Measurements from ENCODE around the gene EXOSC6. TPM values are rescaled to one million over a fixed set of nuclear protein-coding genes. Genes with fewer than 3 reads are reported as not detected.
"Not testable (repeated sequence)": the region's sequence is repeated elsewhere in the genome, so short reads cannot be mapped to it uniquely, and the experiment has no call there.

The EXOSC6 gene
- total RNA-seq, 1 experiment from 2014 or later = 41.6 TPM

DNA sequence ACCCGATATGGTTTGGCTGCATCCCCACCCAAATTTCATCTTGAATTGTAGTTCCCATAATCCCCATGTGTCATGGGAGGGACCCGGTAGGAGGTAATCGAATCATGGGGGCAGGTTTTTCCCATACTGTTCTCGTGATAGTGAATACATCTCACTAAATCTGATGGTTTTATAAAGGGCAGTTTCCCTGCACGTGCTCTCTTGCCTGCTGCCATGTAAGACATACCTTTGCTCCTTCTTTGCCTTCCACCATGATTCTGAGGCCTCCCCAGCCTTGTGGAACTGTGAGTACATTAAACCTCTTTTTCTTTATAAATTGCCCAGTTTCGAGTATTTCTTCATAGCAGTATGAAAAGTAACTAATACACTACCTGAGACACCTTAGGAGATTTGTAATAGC lies 45.4 kb downstream of the EXOSC6 start:
- H2BK12ac ChIP-seq (ENCODE audit: insufficient read length, low read depth, low read length); H2BK15ac ChIP-seq (ENCODE audit: low read depth, low read length); H3K27me3 ChIP-seq (ENCODE audit: insufficient read depth, low read length); H3K79me1 ChIP-seq (ENCODE audit: insufficient read depth, low read depth, low read length, poor library complexity, severe bottlenecking); H3T11ph ChIP-seq (ENCODE audit: low read length); H3K27ac ChIP-seq (ENCODE audit: insufficient read length, low read depth, low read length); H3K4me3 Mint-ChIP-seq; H2AFZ ChIP-seq (ENCODE audit: low read length); H2AK5ac ChIP-seq (ENCODE audit: insufficient read length, low read length); H3K9me3 ChIP-seq (ENCODE audit: control insufficient read depth, low read depth, low read length); H3K4me1 ChIP-seq (ENCODE audit: insufficient read depth, low read length); H3K27ac Mint-ChIP-seq; H4K8ac ChIP-seq (replicated peaks; ENCODE audit: insufficient read length, low read depth, low read length); H2BK5ac ChIP-seq (ENCODE audit: insufficient read length, low read length); H3K23me2 ChIP-seq (ENCODE audit: insufficient read length, low read depth, low read length, poor library complexity, severe bottlenecking); H3K23ac ChIP-seq (ENCODE audit: insufficient read length, low read depth, low read length); H3K27me3 Mint-ChIP-seq (ENCODE audit: low read depth); H3K79me2 ChIP-seq (ENCODE audit: insufficient read depth, low read length); H4K20me1 ChIP-seq (ENCODE audit: control insufficient read depth, insufficient read depth, insufficient read length); H3K18ac ChIP-seq (ENCODE audit: insufficient read length, low read depth, low read length); DNase-seq; H2BK120ac ChIP-seq (ENCODE audit: low read depth, low read length, poor library complexity, severe bottlenecking); H3K4ac ChIP-seq (ENCODE audit: low read depth, low read length); H2BK20ac ChIP-seq (ENCODE audit: low read depth, low read length, poor library complexity, severe bottlenecking); H4K91ac ChIP-seq (ENCODE audit: insufficient read length, low read depth, low read length); H3K9me3 Mint-ChIP-seq; H3K56ac ChIP-seq (ENCODE audit: insufficient read length, low read depth, low read length); H4K5ac ChIP-seq (ENCODE audit: insufficient read length, low read depth, low read length); H3K9ac ChIP-seq (ENCODE audit: extremely low read depth, insufficient read length, low read length); H3K4me1 Mint-ChIP-seq; H3K4me2 ChIP-seq (ENCODE audit: insufficient read depth, insufficient read length, low read length); H3K14ac ChIP-seq (ENCODE audit: insufficient read depth, low read length): not testable (repeated sequence)
- H3K36me3 Mint-ChIP-seq (ENCODE audit: insufficient read depth in 1 of 3, low read depth in 3 of 3) = peaks cover 9 to 32% (median 18%) of the 10 kb centered on the region in 3 experiments
- whole genome bisulfite sequencing (ENCODE audit: extremely low coverage, insufficient read length, low lambda C conversion rate) = no CpG with 5 or more reads among the region's 6 CpGs

DNA sequence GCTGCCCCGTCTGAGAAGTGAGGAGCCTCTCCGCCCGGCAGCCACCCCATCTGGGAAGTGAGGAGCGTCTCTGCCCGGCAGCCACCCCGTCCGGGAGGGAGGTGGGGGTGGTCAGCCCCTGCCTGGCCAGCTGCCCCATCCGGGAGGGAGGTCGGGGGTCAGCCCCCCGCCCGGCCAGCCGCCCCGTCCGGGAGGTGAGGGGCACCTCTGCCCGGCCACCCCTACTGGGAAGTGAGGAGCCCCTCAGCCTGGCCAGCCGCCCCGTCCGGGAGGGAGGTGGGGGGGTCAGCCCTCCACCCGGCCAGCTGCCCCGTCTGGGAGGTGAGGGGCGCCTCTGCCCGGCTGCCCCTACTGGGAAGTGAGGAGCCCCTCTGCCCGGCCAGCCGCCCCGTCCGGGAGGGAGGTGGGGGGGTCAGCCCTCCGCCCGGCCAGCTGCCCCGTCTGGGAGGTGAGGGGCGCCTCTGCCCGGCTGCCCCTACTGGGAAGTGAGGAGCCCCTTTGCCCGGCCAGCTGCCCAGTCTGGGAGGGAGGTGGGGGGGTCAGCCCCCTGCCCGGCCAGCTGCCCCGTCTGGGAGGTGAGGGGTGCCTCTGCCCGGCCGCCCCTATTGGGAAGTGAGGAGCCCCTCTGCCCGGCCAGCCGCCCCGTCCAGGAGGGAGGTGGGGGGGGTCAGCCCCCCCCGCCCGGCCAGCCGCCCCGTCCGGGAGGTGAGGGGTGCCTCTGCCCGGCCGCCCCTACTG lies 46.9 kb downstream of the EXOSC6 start:
- not testable (repeated sequence) for DNase-seq; H2AFZ ChIP-seq (ENCODE audit: low read length); H3K4ac ChIP-seq (ENCODE audit: low read depth, low read length)

More for the DNA sequence above, 46.9 kb downstream of the EXOSC6 start:
- not testable (repeated sequence) for H3K4me3 Mint-ChIP-seq; H4K8ac ChIP-seq (replicated peaks; ENCODE audit: insufficient read length, low read depth, low read length); H3T11ph ChIP-seq (ENCODE audit: low read length); H3K18ac ChIP-seq (ENCODE audit: insufficient read length, low read depth, low read length); H3K56ac ChIP-seq (ENCODE audit: insufficient read length, low read depth, low read length); H3K4me1 ChIP-seq (ENCODE audit: insufficient read depth, low read length); H3K27ac ChIP-seq (ENCODE audit: insufficient read length, low read depth, low read length); H3K14ac ChIP-seq (ENCODE audit: insufficient read depth, low read length); H3K9ac ChIP-seq (ENCODE audit: extremely low read depth, insufficient read length, low read length); H3K9me3 Mint-ChIP-seq; H3K27ac Mint-ChIP-seq; H3K79me1 ChIP-seq (ENCODE audit: insufficient read depth, low read depth, low read length, poor library complexity, severe bottlenecking); H2BK15ac ChIP-seq (ENCODE audit: low read depth, low read length); H4K5ac ChIP-seq (ENCODE audit: insufficient read length, low read depth, low read length); H3K9me3 ChIP-seq (ENCODE audit: control insufficient read depth, low read depth, low read length); H4K20me1 ChIP-seq (ENCODE audit: control insufficient read depth, insufficient read depth, insufficient read length); H3K27me3 Mint-ChIP-seq (ENCODE audit: low read depth); H2BK20ac ChIP-seq (ENCODE audit: low read depth, low read length, poor library complexity, severe bottlenecking); H3K4me2 ChIP-seq (ENCODE audit: insufficient read depth, insufficient read length, low read length); H3K27me3 ChIP-seq (ENCODE audit: insufficient read depth, low read length); H2BK120ac ChIP-seq (ENCODE audit: low read depth, low read length, poor library complexity, severe bottlenecking); H4K91ac ChIP-seq (ENCODE audit: insufficient read length, low read depth, low read length); H3K23me2 ChIP-seq (ENCODE audit: insufficient read length, low read depth, low read length, poor library complexity, severe bottlenecking); H3K23ac ChIP-seq (ENCODE audit: insufficient read length, low read depth, low read length); H2BK5ac ChIP-seq (ENCODE audit: insufficient read length, low read length); H2BK12ac ChIP-seq (ENCODE audit: insufficient read length, low read depth, low read length); H3K79me2 ChIP-seq (ENCODE audit: insufficient read depth, low read length); H3K4me1 Mint-ChIP-seq; H2AK5ac ChIP-seq (ENCODE audit: insufficient read length, low read length)
- peaks cover 9 to 29% (median 18%) of the 10 kb centered on the region in 3 experiments for H3K36me3 Mint-ChIP-seq (ENCODE audit: insufficient read depth in 1 of 3, low read depth in 3 of 3)
- no CpG with 5 or more reads among the region's 46 CpGs for WGBS (ENCODE audit: extremely low coverage, insufficient read length, low lambda C conversion rate)
